DND-41 (cell line): ENCODE measurements around the gene GLYATL1B.
"Not testable (repeated sequence)": the region's sequence is repeated elsewhere in the genome, so short reads cannot be mapped to it uniquely, and the experiment has no call there.

Source experiments
- ATAC-seq: fragments of 200-7000 bp; cut with Tn5 transposase; 3 replicates; pipeline ENCODE4 v1.9.1; 2021; ENCODE audit warnings: low read depth; ENCODE audit not compliant: insufficient read depth
- DNase-seq: peaks from one replicate; pipeline ENCODE4 v3.0.0-alpha.2; 2020
- H2AFZ ChIP-seq: 2 replicates; pipeline ENCODE4 v1.6.0; 2012; ENCODE audit warnings: low read depth, low read length
- H3K27ac ChIP-seq: 2 replicates; pipeline ENCODE4 v1.5.1; 2012; ENCODE audit warnings: low read length, inconsistent platforms
- H3K27me3 ChIP-seq: fragments of 200-600 bp; sonication (generic); 2 replicates; pipeline ENCODE4 v1.6.0; 2012; ENCODE audit warnings: low read length, mild to moderate bottlenecking, inconsistent platforms; ENCODE audit not compliant: insufficient read depth, poor library complexity
- H3K36me3 ChIP-seq: 2 replicates; pipeline ENCODE4 v1.5.1; 2012; ENCODE audit warnings: low read length, inconsistent platforms; ENCODE audit not compliant: insufficient read depth
- H3K4me1 ChIP-seq: 2 replicates; pipeline ENCODE4 v1.5.1; 2012; ENCODE audit warnings: mild to moderate bottlenecking, low read length; ENCODE audit not compliant: insufficient read depth
- H3K4me2 ChIP-seq: 2 replicates; pipeline ENCODE4 v1.6.0; 2012; ENCODE audit warnings: mild to moderate bottlenecking, moderate library complexity, low read length, inconsistent platforms; ENCODE audit not compliant: insufficient read depth
- H3K4me3 ChIP-seq, 2 experiments: fragments of 200-600 bp in 1 of 2; shearing (Covaris generic) in 1 of 2; 2 replicates each; pipeline ENCODE4 v1.5.1; 2012 to 2016; ENCODE audit warnings: inconsistent platforms in 2 of 2, low read length in 2 of 2, mild to moderate bottlenecking in 2 of 2, low read depth in 1 of 2, moderate library complexity in 1 of 2
- H3K79me2 ChIP-seq: 2 replicates; pipeline ENCODE4 v1.6.0; 2012; ENCODE audit warnings: low read length, inconsistent platforms; ENCODE audit not compliant: insufficient read depth
- H3K9ac ChIP-seq: 2 replicates; pipeline ENCODE4 v1.6.0; 2012; ENCODE audit warnings: low read depth, mild to moderate bottlenecking, inconsistent platforms, low read length, moderate library complexity
- H3K9me3 ChIP-seq: 2 replicates; pipeline ENCODE4 v1.5.1; 2012; ENCODE audit warnings: low read length, moderate library complexity, mild to moderate bottlenecking, inconsistent platforms; ENCODE audit not compliant: insufficient read depth, severe bottlenecking
- H4K20me1 ChIP-seq: 2 replicates; pipeline ENCODE4 v1.6.0; 2012; ENCODE audit warnings: low read length; ENCODE audit not compliant: insufficient read depth
- EZH2 ChIP-seq: IDR thresholded peaks from 3 replicates; pipeline ENCODE4 v1.6.1; 2012; ENCODE audit warnings: borderline replicate concordance, low read depth, mild to moderate bottlenecking, moderate library complexity, low read length, inconsistent platforms; ENCODE audit not compliant: severe bottlenecking
- TF ChIP-seq, protein P1 (sequence below): IDR thresholded peaks from 2 replicates; pipeline ENCODE4 v1.5.1; 2012; ENCODE audit warnings: borderline replicate concordance, low read length, moderate library complexity, mild to moderate bottlenecking; ENCODE audit not compliant: poor library complexity, severe bottlenecking; ENCODE audit errors: extremely low read depth

Gene GLYATL1B

DNA sequence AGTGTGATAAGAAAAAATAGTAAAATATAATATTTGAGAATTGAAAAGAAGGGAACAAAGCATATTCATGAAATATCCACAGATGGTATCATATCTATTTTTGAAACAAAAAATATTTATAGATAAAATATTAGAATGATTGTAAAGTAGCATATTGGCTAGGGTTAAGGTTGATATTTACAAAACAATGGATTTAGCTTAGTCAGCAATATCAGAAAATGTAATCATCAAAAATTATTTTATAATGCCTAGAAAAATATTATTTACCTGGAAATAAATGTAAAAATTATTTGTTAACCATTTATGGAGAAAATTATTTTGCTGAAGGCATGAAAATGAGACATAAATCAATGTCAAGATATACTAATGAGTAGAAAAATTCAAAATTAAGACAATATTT lies 33.7 kb downstream of the GLYATL1B start:
- ATAC-seq: no peak
- TF ChIP-seq EZH2: no peak
- TF ChIP-seq, protein P1, sequence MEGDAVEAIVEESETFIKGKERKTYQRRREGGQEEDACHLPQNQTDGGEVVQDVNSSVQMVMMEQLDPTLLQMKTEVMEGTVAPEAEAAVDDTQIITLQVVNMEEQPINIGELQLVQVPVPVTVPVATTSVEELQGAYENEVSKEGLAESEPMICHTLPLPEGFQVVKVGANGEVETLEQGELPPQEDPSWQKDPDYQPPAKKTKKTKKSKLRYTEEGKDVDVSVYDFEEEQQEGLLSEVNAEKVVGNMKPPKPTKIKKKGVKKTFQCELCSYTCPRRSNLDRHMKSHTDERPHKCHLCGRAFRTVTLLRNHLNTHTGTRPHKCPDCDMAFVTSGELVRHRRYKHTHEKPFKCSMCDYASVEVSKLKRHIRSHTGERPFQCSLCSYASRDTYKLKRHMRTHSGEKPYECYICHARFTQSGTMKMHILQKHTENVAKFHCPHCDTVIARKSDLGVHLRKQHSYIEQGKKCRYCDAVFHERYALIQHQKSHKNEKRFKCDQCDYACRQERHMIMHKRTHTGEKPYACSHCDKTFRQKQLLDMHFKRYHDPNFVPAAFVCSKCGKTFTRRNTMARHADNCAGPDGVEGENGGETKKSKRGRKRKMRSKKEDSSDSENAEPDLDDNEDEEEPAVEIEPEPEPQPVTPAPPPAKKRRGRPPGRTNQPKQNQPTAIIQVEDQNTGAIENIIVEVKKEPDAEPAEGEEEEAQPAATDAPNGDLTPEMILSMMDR: no peak
- H3K9ac ChIP-seq: no peak overlapping the region

DNA sequence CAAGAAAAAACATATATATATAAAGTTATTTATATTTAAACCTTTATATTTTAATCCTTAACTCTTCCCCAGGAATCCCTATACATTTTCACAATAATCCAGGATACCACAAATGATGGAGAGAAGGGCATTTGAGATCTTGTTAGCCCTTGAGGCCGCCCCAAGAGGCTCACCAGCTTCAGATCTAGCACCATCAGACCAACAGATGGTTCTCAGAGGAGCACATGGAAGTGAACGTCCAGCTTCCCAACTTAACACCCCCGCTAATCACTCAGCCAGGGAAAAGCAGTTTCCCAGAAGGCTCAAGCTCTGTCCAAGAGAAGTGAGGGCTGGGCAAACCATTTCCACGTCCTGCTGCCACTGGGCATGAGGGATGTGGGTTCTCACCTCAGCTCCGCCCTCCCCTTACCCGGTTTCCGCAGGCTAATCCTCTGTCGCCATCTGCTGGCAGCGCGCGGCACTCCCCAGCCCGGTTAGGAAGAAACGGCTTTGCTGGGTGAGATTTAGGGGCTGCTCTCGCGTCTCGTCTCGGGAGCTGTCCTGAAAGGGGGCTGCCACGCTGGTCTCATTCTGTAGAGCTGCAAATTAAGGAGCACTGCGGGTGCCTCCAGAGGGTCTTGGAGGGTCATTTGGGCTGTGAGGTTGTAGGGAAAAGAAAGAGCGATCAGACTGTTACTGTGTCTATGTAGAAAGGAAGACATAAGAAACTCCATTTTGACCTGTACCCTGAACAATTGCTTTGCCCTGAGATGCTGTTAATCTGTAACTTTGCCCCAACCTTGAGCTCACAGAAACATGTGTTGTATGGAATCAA lies 49.7 kb downstream of the GLYATL1B start:
- Histone ChIP-seq H3K9me3 (peaks cover 22% of the 10 kb centered on the region), H3K4me2 (peak overlapping the region; percentile 51), H3K79me2 (peaks cover 6% of the 10 kb centered on the region), H3K36me3 (peaks cover 64% of the 10 kb centered on the region), H3K27ac (peak overlapping the region; percentile 33; the same call in 1 of the 2 replicates), H3K9ac (peak overlapping the region; percentile 27; the same call in 1 of the 2 replicates), H3K4me1 (peaks cover 17% of the 10 kb centered on the region), H4K20me1 (no peaks in the 10 kb centered on the region), H3K27me3 (no peaks in the 10 kb centered on the region), H3K4me3 (no peak overlapping the region), H2AFZ (0 out of 2 replicates have a peak overlapping the region, but pooled peaks have one; percentile 52)
- TF ChIP-seq, protein P1: peak; percentile 99
- TF ChIP-seq EZH2: no peak
- ATAC-seq (peak; percentile 98), DNase-seq (peak; percentile 86)

More for the DNA sequence above, 33.7 kb downstream of the GLYATL1B start:
- H3K9me3 ChIP-seq: peaks cover 75% of the 10 kb centered on the region
- no peak overlapping the region for H3K4me3 ChIP-seq
- H3K79me2 ChIP-seq: peaks cover 27% of the 10 kb centered on the region
- no peak for DNase-seq
- no peaks in the 10 kb centered on the region for H4K20me1 ChIP-seq
- no peaks in the 10 kb centered on the region for H3K27me3 ChIP-seq
- H3K4me1 ChIP-seq: no peaks in the 10 kb centered on the region
- H3K36me3 ChIP-seq: peaks cover 91% of the 10 kb centered on the region
- H2AFZ ChIP-seq: no peak overlapping the region
- no peak overlapping the region for H3K27ac ChIP-seq
- H3K4me2 ChIP-seq: no peak overlapping the region

DNA sequence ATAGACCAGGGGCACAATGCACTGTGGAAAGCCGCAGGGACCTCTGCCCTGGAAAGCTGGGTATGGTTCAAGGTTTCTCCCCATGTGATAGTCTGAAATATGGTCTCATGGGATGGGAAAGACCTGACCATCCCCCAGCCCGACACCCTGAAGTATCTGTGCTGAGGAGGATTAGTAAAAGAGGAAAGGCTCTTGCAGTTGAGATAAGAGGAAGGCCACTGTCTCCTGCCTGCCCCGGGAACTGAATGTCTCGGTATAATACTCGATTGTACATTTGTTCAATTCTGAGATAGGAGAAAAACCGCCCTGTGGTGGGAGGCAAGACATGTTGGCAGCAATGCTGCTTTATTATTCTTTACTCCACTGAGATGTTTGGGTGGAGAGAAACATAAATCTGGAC lies 50.4 kb downstream of the GLYATL1B start:
- not testable (repeated sequence) for H3K4me3 ChIP-seq, H3K27me3 ChIP-seq, H4K20me1 ChIP-seq, DNase-seq, H3K9ac ChIP-seq, H3K27ac ChIP-seq, H2AFZ ChIP-seq, ATAC-seq, H3K4me2 ChIP-seq
- Histone ChIP-seq H3K4me1 (peaks cover 24% of the 10 kb centered on the region), H3K79me2 (peaks cover 13% of the 10 kb centered on the region), H3K9me3 (peaks cover 19% of the 10 kb centered on the region), H3K36me3 (peaks cover 61% of the 10 kb centered on the region)

DNA sequence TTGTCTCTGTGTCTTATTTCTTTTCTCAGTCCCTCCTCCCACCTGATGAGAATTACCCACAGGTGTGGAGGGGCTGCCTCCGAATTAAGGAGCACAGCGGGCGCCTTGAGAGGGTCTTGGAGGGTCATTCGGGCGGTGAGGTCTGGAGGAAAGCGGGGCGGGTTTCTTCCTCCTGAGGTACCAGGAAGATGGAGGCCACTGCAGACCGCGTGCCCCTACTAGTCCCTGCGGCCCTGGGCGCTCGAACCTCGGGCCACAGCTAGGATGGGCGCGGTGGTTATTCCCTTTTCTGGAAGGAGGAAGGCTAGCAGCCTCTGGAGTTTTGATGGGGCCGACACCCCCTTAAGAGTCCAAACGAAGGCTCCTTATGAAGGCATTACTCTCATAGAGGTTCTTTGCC lies 51.1 kb downstream of the GLYATL1B start:
- peaks cover 30% of the 10 kb centered on the region for H3K4me1 ChIP-seq
- peaks cover 55% of the 10 kb centered on the region for H3K36me3 ChIP-seq
- no peak for DNase-seq
- H3K79me2 ChIP-seq: peaks cover 18% of the 10 kb centered on the region
- no peak overlapping the region for H3K9ac ChIP-seq
- no peak for TF ChIP-seq EZH2
- TF ChIP-seq, protein P1: no peak
- no peak overlapping the region for H3K4me2 ChIP-seq
- no peaks in the 10 kb centered on the region for H3K27me3 ChIP-seq
- peaks cover 13% of the 10 kb centered on the region for H3K9me3 ChIP-seq
- no peak overlapping the region for H3K4me3 ChIP-seq
- ATAC-seq: no peak
- no peaks in the 10 kb centered on the region for H4K20me1 ChIP-seq
- no peak overlapping the region for H3K27ac ChIP-seq
- no peak overlapping the region for H2AFZ ChIP-seq
